Activated T-cell treated with anti-CD3 and anti-CD28 coated beads, Interleukin-2, amount 50 U/mL, for 24 hours (primary cell): ENCODE measurements around the gene TOR4A.

Experiments used
- DNase-seq: peaks from one replicate; pipeline ENCODE4 v3.0.0-alpha.2; 2020
- H3K27ac Mint-ChIP-seq: 2 replicates; pipeline ENCODE4 v1.8.0; 2020; ENCODE audit warnings: mild to moderate bottlenecking, mixed read lengths
- H3K27me3 Mint-ChIP-seq: 2 replicates; pipeline ENCODE4 v1.8.0; 2020; ENCODE audit warnings: mixed read lengths
- H3K36me3 Mint-ChIP-seq: 2 replicates; pipeline ENCODE4 v1.8.0; 2020; ENCODE audit warnings: low read depth, mixed read lengths
- H3K4me1 Mint-ChIP-seq: 2 replicates; pipeline ENCODE4 v1.8.0; 2020; ENCODE audit warnings: low read depth, mixed read lengths
- H3K4me3 Mint-ChIP-seq: 2 replicates; pipeline ENCODE4 v1.8.0; 2020; ENCODE audit warnings: mild to moderate bottlenecking, moderate library complexity, mixed read lengths
- H3K9me3 Mint-ChIP-seq: 2 replicates; pipeline ENCODE4 v1.8.0; 2020; ENCODE audit warnings: mixed read lengths

TOR4A gene

GRCh38 chr9:137244486-137245449 is 32.8 kb upstream of the TOR4A start:
- Mint-ChIP-seq H3K9me3 (no peaks in the 10 kb centered on the region), H3K36me3 (peaks cover 30% of the 10 kb centered on the region), H3K4me3 (peak overlapping the region; percentile 85), H3K4me1 (peaks cover 23% of the 10 kb centered on the region), H3K27me3 (peaks cover 2% of the 10 kb centered on the region), H3K27ac (peak overlapping the region; percentile 73)
- no peak for DNase-seq

DNA sequence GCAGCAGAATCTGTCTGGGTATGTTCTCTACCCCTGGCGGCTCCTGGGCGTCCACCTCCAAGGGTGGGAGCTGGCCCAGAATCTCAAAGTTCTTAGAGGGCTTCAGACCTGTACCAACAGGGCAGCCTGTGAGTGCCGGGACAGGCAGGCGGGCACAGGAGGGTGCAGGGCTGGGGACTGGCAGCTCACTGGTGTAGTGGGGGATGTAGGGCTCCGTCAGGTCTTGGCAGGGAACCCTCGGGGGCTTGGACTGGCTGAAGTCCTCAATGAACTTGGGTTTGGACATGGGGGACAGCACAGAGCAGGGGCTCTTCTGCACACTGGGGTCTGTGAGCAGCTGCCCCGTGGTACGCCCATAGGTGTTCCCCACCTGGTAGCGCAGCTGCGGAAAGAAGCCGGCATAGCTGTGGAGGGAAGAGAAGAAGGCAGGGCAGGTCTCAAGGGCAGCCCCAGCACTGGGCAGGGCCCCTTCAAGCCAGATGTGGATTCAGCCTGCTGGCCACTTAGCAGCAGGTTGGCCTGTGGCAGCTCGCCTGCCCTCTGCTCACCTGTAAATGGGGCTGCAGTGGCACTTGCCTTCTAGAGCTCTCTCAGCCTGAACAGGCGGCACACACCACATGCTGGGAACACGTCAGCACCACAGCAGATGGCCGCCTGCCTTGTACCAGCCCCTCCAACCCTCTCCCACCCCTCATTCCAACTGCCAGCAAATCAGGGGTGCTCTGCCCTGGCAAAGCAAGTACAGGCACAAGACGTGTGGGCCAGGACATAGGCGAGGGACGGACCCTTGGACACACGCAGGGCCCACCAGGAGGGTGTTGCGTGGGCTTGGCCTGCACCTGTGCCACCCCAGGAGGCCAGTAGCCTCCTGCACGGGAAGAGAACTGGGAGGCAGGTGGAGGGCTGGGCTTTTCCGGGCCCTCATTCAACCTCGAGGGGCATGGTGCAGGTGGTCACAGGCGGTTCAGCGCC is 31.8 kb upstream of the TOR4A start:
- Mint-ChIP-seq H3K27ac (peak overlapping the region; percentile 73), H3K36me3 (peaks cover 30% of the 10 kb centered on the region), H3K9me3 (no peaks in the 10 kb centered on the region), H3K4me1 (peaks cover 21% of the 10 kb centered on the region), H3K4me3 (peak overlapping the region; percentile 36), H3K27me3 (peaks cover 2% of the 10 kb centered on the region)
- DNase-seq: no peak

- no peak for DNase-seq
- Mint-ChIP-seq H3K27ac (peak overlapping the region; percentile 33), H3K4me3 (no peak overlapping the region), H3K4me1 (peaks cover 14% of the 10 kb centered on the region), H3K9me3 (no peaks in the 10 kb centered on the region), H3K36me3 (peaks cover 21% of the 10 kb centered on the region), H3K27me3 (no peaks in the 10 kb centered on the region)
Measured at GRCh38 chr9:137247135-137247915, 30.2 kb upstream of the TOR4A start.

DNA sequence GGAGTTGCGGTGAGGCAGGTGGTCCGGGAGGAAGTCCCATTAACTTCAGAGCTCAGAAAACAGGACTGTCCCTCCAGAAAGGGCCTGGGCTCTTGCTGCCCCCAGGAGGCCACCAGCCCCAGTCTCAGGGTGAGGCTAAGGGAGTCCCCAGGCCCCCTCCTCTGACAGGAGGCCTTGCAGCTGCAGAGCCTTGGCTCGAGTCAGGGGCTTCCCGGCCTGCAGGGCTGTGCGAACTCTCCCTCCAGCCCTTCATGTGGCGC is 29.7 kb upstream of the TOR4A start:
- Mint-ChIP-seq H3K4me3 (no peak overlapping the region), H3K27me3 (no peaks in the 10 kb centered on the region), H3K27ac (no peak overlapping the region), H3K36me3 (peaks cover 15% of the 10 kb centered on the region), H3K4me1 (peaks cover 9% of the 10 kb centered on the region), H3K9me3 (no peaks in the 10 kb centered on the region)
- no peak for DNase-seq

DNA sequence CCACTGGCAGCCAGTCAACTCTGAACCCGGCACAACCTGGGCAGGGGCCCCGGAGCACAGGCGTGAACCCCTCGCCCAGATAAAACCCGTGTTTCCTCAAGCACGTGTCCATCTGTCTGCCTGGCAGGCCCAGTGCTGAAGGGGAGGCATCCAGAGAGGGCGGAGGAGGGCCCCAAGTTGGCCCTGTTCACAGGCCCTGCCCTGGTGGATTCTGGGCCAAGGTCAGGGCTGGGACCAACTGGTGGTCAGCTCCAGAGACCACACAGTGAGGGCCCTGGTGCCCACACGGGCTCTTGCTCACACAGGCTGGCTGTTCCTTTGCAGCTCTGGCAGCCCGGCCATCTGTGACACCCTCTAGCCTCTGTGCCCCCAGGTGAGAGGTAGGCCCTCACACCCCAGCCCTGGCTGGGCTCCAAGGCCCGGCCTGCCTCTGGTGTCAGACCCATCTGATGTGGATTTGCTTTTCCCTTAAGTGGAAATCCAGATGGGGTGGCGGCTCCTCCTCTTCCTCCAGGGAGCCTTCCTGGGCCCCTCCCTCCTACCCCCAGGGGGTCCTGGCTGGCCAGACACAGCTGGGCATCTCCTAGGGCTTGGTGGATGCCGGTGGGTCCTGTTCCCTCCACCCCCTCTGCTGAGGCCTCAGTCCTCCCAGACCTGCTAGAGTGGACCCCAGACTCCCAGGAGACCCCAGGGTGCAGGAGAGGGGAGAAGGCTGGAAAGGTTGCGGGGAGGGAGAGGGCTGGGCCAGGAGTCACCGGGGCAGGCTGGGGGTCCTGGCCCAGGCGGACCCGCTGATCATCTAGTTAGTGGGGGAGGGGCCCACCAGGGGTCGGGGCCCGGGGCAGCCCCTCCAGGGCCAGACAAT is 27.0 kb upstream of the TOR4A start:
- DNase-seq: no peak
- Mint-ChIP-seq H3K4me1 (peaks cover 8% of the 10 kb centered on the region), H3K27ac (no peak overlapping the region), H3K36me3 (peaks cover under 1% of the 10 kb centered on the region), H3K4me3 (no peak overlapping the region), H3K9me3 (no peaks in the 10 kb centered on the region), H3K27me3 (no peaks in the 10 kb centered on the region)

DNA sequence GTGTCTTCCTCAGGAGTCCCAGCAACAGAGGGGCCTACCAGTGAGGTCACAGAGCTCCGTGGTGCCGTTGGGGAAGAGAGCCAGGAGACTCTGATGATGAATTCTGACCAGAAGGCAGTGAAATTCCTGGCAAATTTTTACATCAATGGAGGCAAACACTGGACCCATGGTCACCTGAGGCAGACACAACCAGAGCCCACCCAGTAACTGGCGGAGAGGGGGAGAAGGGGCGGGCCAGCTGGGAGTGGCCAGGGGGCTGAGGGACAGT is 26.4 kb upstream of the TOR4A start, which contains the start of gene STPG3:
Gene STPG3, plus strand, starts transcription at position 93 of the 268 bp plus-strand sequence. Its CDS starts 1 bp downstream, at position 94.
- no peak for DNase-seq
- Mint-ChIP-seq H3K9me3 (no peaks in the 10 kb centered on the region), H3K36me3 (peaks cover 5% of the 10 kb centered on the region), H3K4me1 (peaks cover 12% of the 10 kb centered on the region), H3K27me3 (no peaks in the 10 kb centered on the region), H3K4me3 (no peak within 1 kb of the TSS), H3K27ac (no peak within 1 kb of the TSS)

GRCh38 chr9:137251490-137252268 is 25.8 kb upstream of the TOR4A start:
- Mint-ChIP-seq H3K36me3 (peaks cover 11% of the 10 kb centered on the region), H3K27ac (no peak overlapping the region), H3K9me3 (no peaks in the 10 kb centered on the region), H3K27me3 (no peaks in the 10 kb centered on the region), H3K4me3 (no peak overlapping the region), H3K4me1 (peaks cover 18% of the 10 kb centered on the region)
- no peak for DNase-seq

DNA sequence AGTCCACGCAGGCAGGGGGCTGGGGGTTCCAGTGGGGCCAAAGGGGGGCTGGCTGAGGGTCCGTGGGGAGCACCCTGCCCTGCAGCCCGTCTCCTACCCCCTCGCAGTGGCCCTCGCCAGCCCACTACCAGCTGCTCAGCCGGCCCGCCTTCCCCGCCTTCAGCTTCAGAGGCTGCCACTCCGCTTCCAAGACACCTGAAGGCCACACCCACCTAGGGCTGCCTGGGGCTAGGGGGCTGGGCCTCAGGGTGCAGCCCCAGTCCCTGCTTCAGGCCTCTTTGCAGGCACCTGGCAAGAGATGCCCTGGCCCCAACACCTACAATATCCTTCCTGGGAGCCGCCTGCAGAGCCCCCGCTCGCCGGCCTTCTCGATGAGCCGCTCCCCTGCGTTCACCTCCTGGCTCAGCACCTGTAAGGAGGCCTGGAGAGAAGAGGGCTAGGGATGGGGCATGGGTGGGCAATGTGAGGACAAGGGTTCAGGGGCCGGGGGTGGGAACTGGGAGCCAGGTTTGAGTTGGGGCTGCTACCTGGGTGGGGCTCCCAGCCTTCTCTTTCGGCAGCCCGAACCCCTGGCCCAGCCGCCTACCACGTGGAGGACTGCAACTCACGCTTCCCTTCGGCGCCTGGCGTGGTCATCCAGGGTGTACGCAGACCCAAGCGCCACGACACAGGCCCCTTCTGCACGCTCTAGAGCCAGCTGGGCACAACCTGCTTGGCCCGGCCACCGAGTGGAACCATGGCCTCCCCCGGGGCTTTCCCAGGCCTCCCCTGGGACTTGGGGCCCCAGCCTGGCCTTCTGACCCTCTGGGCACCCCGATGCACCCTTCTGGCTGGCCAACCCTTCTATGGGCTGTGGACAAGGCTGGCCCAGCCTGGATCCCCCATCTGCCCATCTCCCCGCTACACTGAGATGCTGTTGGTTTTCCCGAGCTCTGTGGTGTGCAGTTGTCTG is 24.7 kb upstream of the TOR4A start:
- H3K4me1 Mint-ChIP-seq: peaks cover 23% of the 10 kb centered on the region
- H3K27ac Mint-ChIP-seq: no peak overlapping the region
- no peak overlapping the region for H3K4me3 Mint-ChIP-seq
- no peak for DNase-seq
- H3K36me3 Mint-ChIP-seq: peaks cover 16% of the 10 kb centered on the region
- H3K27me3 Mint-ChIP-seq: no peaks in the 10 kb centered on the region
- H3K9me3 Mint-ChIP-seq: no peaks in the 10 kb centered on the region

DNA sequence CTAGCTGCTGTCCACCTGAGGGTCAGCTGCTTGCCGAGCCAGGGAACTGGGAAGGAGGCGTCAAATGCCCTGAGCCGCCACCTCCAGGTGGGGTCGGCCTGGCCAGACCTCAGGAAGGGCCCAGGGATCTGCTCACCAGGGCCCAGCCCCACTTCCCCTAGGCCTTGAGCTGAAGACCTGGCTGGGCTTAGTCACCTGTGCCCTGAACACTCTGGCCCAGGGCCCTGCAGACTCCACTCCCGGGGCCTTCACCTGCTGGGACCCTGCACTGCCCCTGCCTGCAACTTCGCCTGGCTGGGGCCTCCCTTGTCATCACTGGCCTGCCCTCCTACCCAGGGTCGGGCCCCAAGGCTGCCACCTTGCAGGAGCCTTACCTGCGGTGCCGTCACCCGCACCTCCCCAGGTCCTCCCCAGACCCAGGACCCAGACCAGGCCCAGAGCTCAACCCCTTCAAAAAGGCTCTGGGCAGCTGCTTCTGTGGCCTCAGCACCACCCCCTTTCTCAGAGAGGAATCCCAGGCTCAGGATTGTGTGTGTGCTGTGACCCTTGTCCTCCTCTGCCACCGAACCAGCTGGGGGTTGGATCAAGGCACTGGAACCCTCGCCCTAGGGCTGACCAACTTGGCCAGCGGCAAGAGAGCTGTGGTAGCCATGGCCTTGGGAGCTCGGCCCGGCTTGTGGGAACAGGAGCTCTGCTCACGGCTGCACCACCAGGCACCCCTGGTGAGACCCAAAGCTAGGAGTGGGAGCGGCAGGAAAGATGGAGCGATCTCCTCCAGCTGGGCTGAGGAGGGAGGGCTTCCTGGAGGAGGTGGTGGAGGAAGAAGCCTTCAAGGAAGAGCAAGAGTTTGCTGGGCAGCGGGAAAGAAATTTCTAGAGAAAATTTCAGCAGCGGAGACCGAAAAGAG is 23.6 kb upstream of the TOR4A start:
- H3K4me1 Mint-ChIP-seq: peaks cover 23% of the 10 kb centered on the region
- no peak for DNase-seq
- H3K27me3 Mint-ChIP-seq: no peaks in the 10 kb centered on the region
- H3K36me3 Mint-ChIP-seq: peaks cover 27% of the 10 kb centered on the region
- peak overlapping the region; percentile 91 for H3K4me3 Mint-ChIP-seq
- peak overlapping the region; percentile 86 for H3K27ac Mint-ChIP-seq
- H3K9me3 Mint-ChIP-seq: no peaks in the 10 kb centered on the region

DNA sequence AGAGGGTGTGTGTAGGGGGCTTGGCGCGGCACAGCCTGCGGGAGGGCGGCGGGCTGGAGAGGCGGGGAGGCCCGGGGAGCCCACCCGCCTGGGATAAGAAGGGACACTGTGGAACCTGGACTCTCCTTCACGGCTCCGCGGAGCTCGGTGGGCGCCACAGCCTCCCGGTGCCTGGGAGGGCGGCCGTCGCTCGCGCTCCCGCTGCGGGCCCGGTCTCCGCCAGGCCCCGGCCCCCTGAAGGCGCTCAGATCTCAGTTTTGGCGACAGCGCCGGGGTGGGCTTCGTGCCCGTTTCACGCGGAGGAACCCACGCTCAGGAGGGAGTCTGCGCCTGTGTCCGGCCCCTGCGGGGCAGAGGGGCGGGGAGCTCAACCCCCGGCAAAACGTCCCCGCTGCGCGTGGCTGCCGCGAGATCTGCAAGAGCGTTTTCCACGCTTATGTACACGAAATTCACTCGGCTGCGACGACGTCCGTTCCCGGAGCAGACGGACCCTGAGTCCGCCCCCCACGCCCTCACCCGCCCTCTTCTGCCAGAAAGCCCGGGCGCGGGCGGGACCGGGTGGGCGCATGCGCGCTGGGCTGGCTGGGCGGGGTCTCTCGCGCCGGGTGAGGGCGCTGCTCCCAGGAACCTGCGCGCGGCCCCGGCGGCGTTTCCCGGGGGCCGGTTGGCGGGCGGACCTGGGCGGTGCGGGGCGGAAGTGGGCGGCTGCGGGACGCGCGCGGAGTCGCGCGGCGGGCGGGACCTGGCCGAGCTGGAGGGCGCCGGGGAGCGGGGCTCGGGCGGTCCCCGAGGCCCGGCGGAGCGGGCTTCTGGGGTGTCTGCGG is 22.7 kb upstream of the TOR4A start, which contains the start of gene NELFB:
Gene NELFB, plus strand, starts transcription at position 704 of the 824 bp plus-strand sequence.
- DNase-seq: peak; percentile 99
- Mint-ChIP-seq H3K27ac (peak within 1 kb of the TSS; percentile 89), H3K36me3 (peaks cover 32% of the 10 kb centered on the region), H3K27me3 (no peaks in the 10 kb centered on the region), H3K9me3 (no peaks in the 10 kb centered on the region), H3K4me3 (peak within 1 kb of the TSS; percentile 91), H3K4me1 (peaks cover 23% of the 10 kb centered on the region)
